ENCODE data around the gene AOC3.

The AOC3 gene

GRCh38 chr17:42832213-42832933, 18.6 kb upstream of the AOC3 start:
- Histone ChIP-seq H3K4me1 (ENCODE audit: insufficient read depth, low read length) (peaks cover 17% of the 10 kb centered on the region), H3K36me3 (ENCODE audit: insufficient read depth, low read length) (peaks cover 26% of the 10 kb centered on the region), H2AFZ (ENCODE audit: low read depth, low read length) (peak overlapping the region; percentile 69), H3K27me3 (ENCODE audit: insufficient read depth, low read length) (no peaks in the 10 kb centered on the region), H3K9me3 (ENCODE audit: low read length) (no peaks in the 10 kb centered on the region), H3K4me3 (ENCODE audit: low read length) (peak overlapping the region; percentile 65)

- Histone ChIP-seq H3K27me3 (ENCODE audit: insufficient read depth, low read length) (no peaks in the 10 kb centered on the region), H3K9me3 (ENCODE audit: low read length) (no peaks in the 10 kb centered on the region), H3K36me3 (ENCODE audit: insufficient read depth, low read length) (peaks cover 33% of the 10 kb centered on the region), H3K4me1 (ENCODE audit: insufficient read depth, low read length) (peaks cover 17% of the 10 kb centered on the region), H3K4me3 (ENCODE audit: low read length) (peak within 1 kb of the TSS; percentile 65), H2AFZ (ENCODE audit: low read depth, low read length) (peak within 1 kb of the TSS; percentile 69)
Observed at GRCh38 chr17:42832934-42833766, 17.8 kb upstream of the AOC3 start, which contains the start of gene PSME3. Gene PSME3, plus strand, starts transcription at chr17:42833397. Its CDS starts 235 bp downstream, at chr17:42833632.

DNA sequence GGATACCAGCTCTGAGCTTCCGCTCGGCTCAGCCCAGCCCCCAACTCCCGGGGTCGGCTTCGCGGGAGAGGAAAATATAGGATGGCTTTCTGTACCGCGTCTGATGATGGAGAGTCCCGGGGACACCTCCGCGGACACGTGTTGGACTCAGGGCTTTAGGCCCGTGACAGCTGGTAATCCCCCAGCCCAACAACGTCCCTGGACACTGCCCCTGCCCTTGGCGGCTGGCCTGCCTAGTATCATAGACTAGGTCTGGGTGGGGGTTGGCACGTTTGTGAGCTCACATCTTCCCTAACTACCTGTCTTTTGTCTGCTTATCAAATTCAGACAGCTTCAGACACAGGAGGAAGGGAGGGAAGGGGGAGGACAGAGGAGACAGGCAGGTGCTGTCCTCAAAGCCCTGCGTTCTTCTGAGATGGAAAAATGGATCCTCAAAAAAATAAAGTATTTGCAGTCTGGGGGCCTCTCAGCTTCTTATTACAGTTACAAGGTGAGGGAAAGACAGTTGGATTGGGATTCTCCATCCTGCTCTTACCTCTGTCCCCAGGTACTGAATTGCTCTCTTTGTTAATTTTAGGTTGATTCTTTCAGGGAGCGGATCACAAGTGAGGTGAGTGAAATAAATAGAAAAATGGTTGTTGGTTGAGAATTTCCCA, 17.1 kb upstream of the AOC3 start:
- Histone ChIP-seq H3K36me3 (ENCODE audit: insufficient read depth, low read length) (peaks cover 41% of the 10 kb centered on the region), H3K9me3 (ENCODE audit: low read length) (no peaks in the 10 kb centered on the region), H3K4me1 (ENCODE audit: insufficient read depth, low read length) (peaks cover 17% of the 10 kb centered on the region), H3K4me3 (ENCODE audit: low read length) (peak overlapping the region; percentile 65), H2AFZ (ENCODE audit: low read depth, low read length) (peak overlapping the region; percentile 69), H3K27me3 (ENCODE audit: insufficient read depth, low read length) (no peaks in the 10 kb centered on the region)

GRCh38 chr17:42835732-42836131, 15.3 kb upstream of the AOC3 start:
- H2AFZ ChIP-seq (ENCODE audit: low read depth, low read length), result no peak overlapping the region
- H3K9me3 ChIP-seq (ENCODE audit: low read length), result no peaks in the 10 kb centered on the region
- no peaks in the 10 kb centered on the region for H3K27me3 ChIP-seq (ENCODE audit: insufficient read depth, low read length)
- peaks cover 52% of the 10 kb centered on the region for H3K36me3 ChIP-seq (ENCODE audit: insufficient read depth, low read length)
- H3K4me3 ChIP-seq (ENCODE audit: low read length), result no peak overlapping the region
- peaks cover 17% of the 10 kb centered on the region for H3K4me1 ChIP-seq (ENCODE audit: insufficient read depth, low read length)

GRCh38 chr17:42841975-42842685, 8.9 kb upstream of the AOC3 start:
- Histone ChIP-seq H3K4me3 (ENCODE audit: low read length) (no peak overlapping the region), H3K27me3 (ENCODE audit: insufficient read depth, low read length) (no peaks in the 10 kb centered on the region), H2AFZ (ENCODE audit: low read depth, low read length) (no peak overlapping the region), H3K36me3 (ENCODE audit: insufficient read depth, low read length) (peaks cover 73% of the 10 kb centered on the region), H3K9me3 (ENCODE audit: low read length) (no peaks in the 10 kb centered on the region), H3K4me1 (ENCODE audit: insufficient read depth, low read length) (no peaks in the 10 kb centered on the region)

DNA sequence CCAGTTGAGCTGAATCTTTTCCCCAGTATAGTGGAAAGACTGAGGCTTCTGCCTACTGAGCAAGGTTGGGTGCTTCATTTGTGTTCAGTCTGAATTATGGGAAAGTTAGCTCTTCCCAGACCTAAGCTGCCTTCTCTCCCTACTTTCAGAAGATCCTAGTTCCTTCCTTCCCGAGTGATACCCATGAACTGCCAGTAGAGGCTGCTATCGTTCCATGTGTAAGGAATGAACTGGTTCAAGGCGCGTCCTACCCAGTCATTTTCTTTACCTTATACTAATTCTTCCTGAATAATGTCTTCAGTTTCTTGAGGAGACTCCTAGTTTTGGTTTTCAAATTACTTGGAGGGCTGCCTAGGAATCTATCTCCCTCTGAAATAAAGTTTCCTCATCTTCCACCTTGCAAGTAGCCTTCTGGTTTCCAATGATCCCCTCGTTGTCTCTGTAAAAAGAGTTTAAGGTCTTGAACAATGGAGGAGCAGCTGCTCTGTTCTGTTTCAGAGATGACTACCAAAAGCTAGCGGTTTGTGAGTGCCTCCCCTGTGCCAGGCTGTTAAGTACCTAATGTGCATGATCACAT, 7.6 kb upstream of the AOC3 start:
- peaks cover 60% of the 10 kb centered on the region for H3K36me3 ChIP-seq (ENCODE audit: insufficient read depth, low read length)

DNA sequence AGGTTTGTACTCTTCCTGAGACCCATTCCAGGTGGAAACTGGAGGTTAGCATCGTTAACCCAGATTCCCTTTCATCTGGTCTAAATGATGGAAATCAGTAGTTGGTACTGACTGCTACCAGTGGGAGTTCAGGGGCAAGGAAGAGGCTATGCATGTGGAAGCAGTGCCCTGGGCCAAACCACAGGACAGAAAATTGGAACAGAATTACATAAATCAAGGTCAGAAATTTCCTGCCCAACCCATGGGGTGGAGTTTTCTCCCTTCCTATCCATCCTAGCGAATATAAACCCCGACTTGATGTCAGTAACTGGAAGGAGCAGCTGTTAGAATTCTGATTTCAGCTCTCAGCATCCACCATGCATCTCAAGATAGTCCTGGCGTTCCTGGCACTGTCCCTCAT, 6.7 kb upstream of the AOC3 start, which contains the start of gene AOC2:
TSS of gene AOC2 (plus strand) at position 310 of the 400 bp plus-strand sequence. CDS start at position 357, 47 bp downstream.
- Histone ChIP-seq H3K9me3 (ENCODE audit: low read length) (no peaks in the 10 kb centered on the region), H3K4me3 (ENCODE audit: low read length) (no peak within 1 kb of the TSS), H3K36me3 (ENCODE audit: insufficient read depth, low read length) (peaks cover 52% of the 10 kb centered on the region), H3K27me3 (ENCODE audit: insufficient read depth, low read length) (no peaks in the 10 kb centered on the region), H2AFZ (ENCODE audit: low read depth, low read length) (no peak within 1 kb of the TSS), H3K4me1 (ENCODE audit: insufficient read depth, low read length) (no peaks in the 10 kb centered on the region)

More for the DNA sequence above, 7.6 kb upstream of the AOC3 start:
- H3K9me3 ChIP-seq (ENCODE audit: low read length), result no peaks in the 10 kb centered on the region
- H2AFZ ChIP-seq (ENCODE audit: low read depth, low read length), result no peak overlapping the region
- H3K4me3 ChIP-seq (ENCODE audit: low read length), result no peak overlapping the region
- no peaks in the 10 kb centered on the region for H3K27me3 ChIP-seq (ENCODE audit: insufficient read depth, low read length)
- no peaks in the 10 kb centered on the region for H3K4me1 ChIP-seq (ENCODE audit: insufficient read depth, low read length)

DNA sequence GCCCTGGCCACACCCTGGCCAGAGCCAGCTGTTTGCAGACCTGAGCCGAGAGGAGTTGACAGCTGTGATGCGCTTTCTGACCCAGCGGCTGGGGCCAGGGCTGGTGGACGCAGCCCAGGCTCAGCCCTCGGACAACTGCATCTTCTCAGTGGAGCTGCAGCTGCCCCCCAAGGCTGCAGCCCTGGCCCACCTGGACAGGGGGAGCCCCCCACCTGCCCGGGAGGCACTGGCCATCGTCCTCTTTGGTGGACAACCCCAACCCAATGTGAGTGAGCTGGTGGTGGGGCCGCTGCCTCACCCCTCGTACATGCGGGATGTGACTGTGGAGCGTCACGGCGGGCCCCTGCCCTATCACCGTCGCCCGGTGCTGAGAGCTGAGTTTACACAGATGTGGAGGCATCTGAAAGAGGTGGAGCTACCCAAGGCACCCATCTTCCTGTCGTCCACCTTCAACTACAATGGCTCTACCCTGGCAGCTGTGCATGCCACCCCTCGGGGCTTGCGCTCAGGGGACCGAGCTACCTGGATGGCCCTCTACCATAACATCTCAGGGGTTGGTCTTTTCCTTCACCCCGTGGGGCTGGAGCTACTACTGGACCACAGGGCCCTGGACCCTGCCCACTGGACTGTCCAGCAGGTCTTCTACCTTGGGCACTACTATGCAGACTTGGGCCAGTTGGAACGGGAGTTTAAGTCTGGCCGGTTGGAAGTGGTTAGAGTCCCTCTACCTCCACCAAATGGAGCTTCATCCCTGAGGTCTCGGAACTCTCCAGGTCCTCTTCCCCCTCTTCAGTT, 6.0 kb upstream of the AOC3 start:
- Histone ChIP-seq H2AFZ (ENCODE audit: low read depth, low read length) (no peak overlapping the region), H3K4me1 (ENCODE audit: insufficient read depth, low read length) (no peaks in the 10 kb centered on the region), H3K27me3 (ENCODE audit: insufficient read depth, low read length) (no peaks in the 10 kb centered on the region), H3K4me3 (ENCODE audit: low read length) (no peak overlapping the region), H3K36me3 (ENCODE audit: insufficient read depth, low read length) (peaks cover 48% of the 10 kb centered on the region), H3K9me3 (ENCODE audit: low read length) (no peaks in the 10 kb centered on the region)

- H3K36me3 ChIP-seq (ENCODE audit: insufficient read depth, low read length), result peaks cover 46% of the 10 kb centered on the region
Observed at GRCh38 chr17:42845556-42845917, 5.5 kb upstream of the AOC3 start.

DNA sequence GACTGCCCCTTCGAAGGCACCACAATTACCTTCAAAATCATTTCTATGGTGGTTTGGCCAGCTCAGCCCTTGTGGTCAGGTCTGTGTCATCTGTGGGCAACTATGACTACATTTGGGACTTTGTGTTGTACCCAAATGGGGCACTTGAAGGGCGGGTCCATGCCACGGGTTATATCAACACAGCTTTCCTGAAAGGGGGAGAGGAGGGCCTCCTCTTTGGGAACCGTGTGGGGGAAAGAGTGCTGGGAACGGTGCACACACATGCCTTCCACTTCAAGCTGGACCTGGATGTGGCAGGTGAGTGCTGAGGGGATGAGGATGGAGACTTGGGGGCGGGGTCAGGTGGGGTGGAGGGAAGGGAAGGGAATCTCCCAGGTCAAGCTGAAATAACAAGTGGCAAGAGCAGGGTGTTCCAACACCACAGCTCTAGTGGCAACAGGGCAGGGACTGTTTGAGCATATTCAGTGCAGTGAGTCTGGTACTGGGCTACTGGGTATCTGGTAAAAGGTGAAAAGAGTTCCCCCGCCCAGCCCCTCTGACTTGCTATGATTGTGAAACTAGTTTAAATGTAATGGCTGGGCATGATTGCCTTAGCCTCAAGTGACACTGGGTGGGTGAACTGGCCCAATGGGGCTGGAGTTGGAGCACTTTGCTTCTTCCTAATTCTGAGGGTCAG, 4.9 kb upstream of the AOC3 start:
- Histone ChIP-seq H3K36me3 (ENCODE audit: insufficient read depth, low read length) (peaks cover 43% of the 10 kb centered on the region), H3K4me3 (ENCODE audit: low read length) (no peak overlapping the region), H3K27me3 (ENCODE audit: insufficient read depth, low read length) (no peaks in the 10 kb centered on the region), H3K4me1 (ENCODE audit: insufficient read depth, low read length) (no peaks in the 10 kb centered on the region), H3K9me3 (ENCODE audit: low read length) (no peaks in the 10 kb centered on the region), H2AFZ (ENCODE audit: low read depth, low read length) (no peak overlapping the region)

More at GRCh38 chr17:42845556-42845917, 5.5 kb upstream of the AOC3 start:
- Histone ChIP-seq H3K9me3 (ENCODE audit: low read length) (no peaks in the 10 kb centered on the region), H2AFZ (ENCODE audit: low read depth, low read length) (no peak overlapping the region), H3K4me1 (ENCODE audit: insufficient read depth, low read length) (no peaks in the 10 kb centered on the region), H3K27me3 (ENCODE audit: insufficient read depth, low read length) (no peaks in the 10 kb centered on the region), H3K4me3 (ENCODE audit: low read length) (no peak overlapping the region)

DNA sequence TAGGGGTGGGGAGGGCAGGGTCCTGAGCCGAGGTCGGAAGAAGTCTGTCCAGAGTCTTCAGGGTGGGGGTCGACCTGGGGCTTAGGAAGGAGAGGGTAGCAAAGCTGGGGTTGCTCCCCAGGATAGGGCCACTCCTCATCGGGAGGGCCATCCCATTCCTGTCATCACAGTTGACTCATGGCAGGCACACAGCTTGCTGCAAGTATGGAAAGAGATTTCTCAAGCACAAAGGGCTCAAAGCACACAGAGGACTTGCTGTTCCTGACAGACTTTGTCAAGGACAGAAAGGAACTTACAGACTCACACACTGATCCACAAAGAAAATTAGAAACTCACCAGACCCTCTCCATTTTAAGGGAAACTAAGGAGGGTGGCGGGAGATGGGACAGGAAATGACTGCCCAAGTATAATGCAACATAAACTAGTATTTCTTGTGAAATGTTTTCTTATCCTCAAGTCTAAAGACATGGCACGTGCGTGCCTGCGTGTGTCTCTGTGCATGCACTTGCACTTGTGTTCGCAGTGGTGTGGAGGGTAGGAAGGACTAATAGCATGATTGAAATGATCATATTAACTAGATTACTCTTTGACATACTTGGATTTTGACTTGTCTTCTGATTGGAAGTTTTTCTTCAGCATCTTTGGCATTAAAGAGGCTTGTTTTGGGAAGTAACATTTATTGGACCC, 4.3 kb upstream of the AOC3 start:
- Histone ChIP-seq H3K27me3 (ENCODE audit: insufficient read depth, low read length) (no peaks in the 10 kb centered on the region), H3K4me3 (ENCODE audit: low read length) (no peak overlapping the region), H3K9me3 (ENCODE audit: low read length) (no peaks in the 10 kb centered on the region), H2AFZ (ENCODE audit: low read depth, low read length) (no peak overlapping the region), H3K4me1 (ENCODE audit: insufficient read depth, low read length) (no peaks in the 10 kb centered on the region), H3K36me3 (ENCODE audit: insufficient read depth, low read length) (peaks cover 36% of the 10 kb centered on the region)
